Measurements from ENCODE around the gene ZBTB2. TPM values are rescaled to one million over a fixed set of nuclear protein-coding genes. Genes with fewer than 3 reads are reported as not detected.

The ZBTB2 gene
- polyA plus RNA-seq, 1 of the 3 experiments (the other 2 are of a cell fraction): 6.7 TPM

- ChIA-PET POLR2A (no interaction called here), CTCF (no interaction called here)
- H2AFZ ChIP-seq (ENCODE audit: low read depth): no peak overlapping the region
- no peak for TF ChIP-seq GATA2 (CRISPR knock-in tag; IDR thresholded peaks at IDR 0.05)
- no peak for TF ChIP-seq EZH2phosphoT487 (IDR thresholded peaks at IDR 0.05; ENCODE audit: borderline replicate concordance, low read depth)
- TF ChIP-seq IRF3 (IDR thresholded peaks at IDR 0.05; ENCODE audit: low read depth, low read length): no peak
- TF ChIP-seq CHD2 (IDR thresholded peaks at IDR 0.05; ENCODE audit: low read length, partially characterized antibody): no peak
- TF ChIP-seq SIN3A (IDR thresholded peaks at IDR 0.05; ENCODE audit: borderline replicate concordance, low read depth, low read length): no peak
- no peak overlapping the region for H3K9ac ChIP-seq
- no peak for DNase-seq
- H3K4me2 ChIP-seq: no peak overlapping the region
- no peak overlapping the region for H3K27ac ChIP-seq (ENCODE audit: low read depth in 2 of 2, low read length in 1 of 2)
- peaks cover 47 to 58% of the 10 kb centered on the region in 2 experiments for H3K36me3 ChIP-seq (replicated peaks in 1 of 2; ENCODE audit: control insufficient read depth in 1 of 2, insufficient read depth in 2 of 2, low read length in 1 of 2)
- no peak overlapping the region for H3K4me3 ChIP-seq (ENCODE audit: low read depth in 2 of 2, low read length in 1 of 2)
- peaks cover 41% of the 10 kb centered on the region for H3K79me2 ChIP-seq (ENCODE audit: insufficient read depth)
- H3K4me1 ChIP-seq (ENCODE audit: control insufficient read depth in 1 of 2, insufficient read depth in 2 of 2, low read depth in 1 of 2, low read length in 1 of 2): peaks cover 0 to 14% of the 10 kb centered on the region in 2 experiments; a peak in 2 of 4 replicates
- no peaks in the 10 kb centered on the region for H3K9me2 ChIP-seq
- WGBS (ENCODE audit: low lambda C conversion rate): 76% methylated on average over 4 of the region's 4 CpGs
- peaks cover 11% of the 10 kb centered on the region; the same call in 1 of the 2 replicates for H4K20me1 ChIP-seq (ENCODE audit: insufficient read depth)
- no peaks in the 10 kb centered on the region for H3K27me3 ChIP-seq (ENCODE audit: insufficient read depth)
- H3F3A ChIP-seq (replicated peaks; ENCODE audit: insufficient read depth): peaks cover 6% of the 10 kb centered on the region
- no peaks in the 10 kb centered on the region for H3K9me3 ChIP-seq
Observed at GRCh38 chr6:151432651-151433050, 41.3 kb upstream of the ZBTB2 start.

DNA sequence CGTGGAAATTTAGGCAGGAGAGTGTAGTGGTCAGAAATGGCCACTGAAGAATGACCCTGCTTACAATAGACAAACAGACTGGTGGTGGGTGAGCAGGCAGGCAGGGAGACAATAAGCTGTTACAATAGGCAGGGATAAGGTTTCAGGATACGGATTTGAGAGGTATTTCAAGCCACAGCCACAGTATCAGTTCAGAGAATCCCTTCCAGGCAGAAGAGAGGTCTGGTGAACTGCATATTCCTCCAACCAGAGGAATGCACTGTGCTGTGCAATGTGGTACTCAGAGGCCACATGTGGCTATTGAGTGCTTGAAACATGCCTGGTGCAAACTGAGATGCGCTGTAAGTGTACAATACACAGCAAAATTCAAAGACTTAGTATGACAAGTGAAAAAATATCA is 40.0 kb upstream of the ZBTB2 start:
- Histone ChIP-seq H3K4me2 (no peak overlapping the region), H3K27ac (ENCODE audit: low read depth in 2 of 2, low read length in 1 of 2) (no peak overlapping the region), H3K4me3 (ENCODE audit: low read depth in 2 of 2, low read length in 1 of 2) (no peak overlapping the region), H3F3A (replicated peaks; ENCODE audit: insufficient read depth) (peaks cover 3% of the 10 kb centered on the region), H3K4me1 (ENCODE audit: control insufficient read depth in 1 of 2, insufficient read depth in 2 of 2, low read depth in 1 of 2, low read length in 1 of 2) (peaks cover 0 to 1% of the 10 kb centered on the region in 2 experiments; a peak in 2 of 4 replicates), H2AFZ (ENCODE audit: low read depth) (no peak overlapping the region), H3K79me2 (ENCODE audit: insufficient read depth) (peaks cover 28% of the 10 kb centered on the region), H3K9me3 (no peaks in the 10 kb centered on the region), H3K36me3 (replicated peaks in 1 of 2; ENCODE audit: control insufficient read depth in 1 of 2, insufficient read depth in 2 of 2, low read length in 1 of 2) (peaks cover 47 to 60% of the 10 kb centered on the region in 2 experiments), H3K9me2 (no peaks in the 10 kb centered on the region), H3K9ac (no peak overlapping the region), H4K20me1 (ENCODE audit: insufficient read depth) (0 out of 2 replicates have a peak, but pooled peaks cover under 1% of the 10 kb centered on the region), H3K27me3 (ENCODE audit: insufficient read depth) (no peaks in the 10 kb centered on the region)
- POLR2A ChIA-PET: no interaction called here
- no peak for DNase-seq
- WGBS (ENCODE audit: low lambda C conversion rate): 96% methylated on average over 3 of the region's 3 CpGs
- no peak for TF ChIP-seq FOXM1 (IDR thresholded peaks at IDR 0.05; ENCODE audit: low read depth)
- no peak for TF ChIP-seq USF2 (IDR thresholded peaks at IDR 0.05; ENCODE audit: borderline replicate concordance, low read depth, low read length)
- TF ChIP-seq EP300 (IDR thresholded peaks at IDR 0.05; ENCODE audit: borderline replicate concordance in 1 of 2, low read depth in 1 of 2, low read length in 1 of 2): no peak
- TF ChIP-seq MXI1 (IDR thresholded peaks at IDR 0.05; ENCODE audit: low read depth, low read length): no peak
- TF ChIP-seq, protein P1, sequence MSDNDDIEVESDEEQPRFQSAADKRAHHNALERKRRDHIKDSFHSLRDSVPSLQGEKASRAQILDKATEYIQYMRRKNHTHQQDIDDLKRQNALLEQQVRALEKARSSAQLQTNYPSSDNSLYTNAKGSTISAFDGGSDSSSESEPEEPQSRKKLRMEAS (IDR thresholded peaks at IDR 0.05; ENCODE audit: low read depth): no peak
- no peak for TF ChIP-seq TEAD4 (IDR thresholded peaks at IDR 0.05; ENCODE audit: borderline replicate concordance, insufficient read depth)
- TF ChIP-seq CHD2 (IDR thresholded peaks at IDR 0.05; ENCODE audit: low read length, partially characterized antibody): no peak
- TF ChIP-seq, protein P2, sequence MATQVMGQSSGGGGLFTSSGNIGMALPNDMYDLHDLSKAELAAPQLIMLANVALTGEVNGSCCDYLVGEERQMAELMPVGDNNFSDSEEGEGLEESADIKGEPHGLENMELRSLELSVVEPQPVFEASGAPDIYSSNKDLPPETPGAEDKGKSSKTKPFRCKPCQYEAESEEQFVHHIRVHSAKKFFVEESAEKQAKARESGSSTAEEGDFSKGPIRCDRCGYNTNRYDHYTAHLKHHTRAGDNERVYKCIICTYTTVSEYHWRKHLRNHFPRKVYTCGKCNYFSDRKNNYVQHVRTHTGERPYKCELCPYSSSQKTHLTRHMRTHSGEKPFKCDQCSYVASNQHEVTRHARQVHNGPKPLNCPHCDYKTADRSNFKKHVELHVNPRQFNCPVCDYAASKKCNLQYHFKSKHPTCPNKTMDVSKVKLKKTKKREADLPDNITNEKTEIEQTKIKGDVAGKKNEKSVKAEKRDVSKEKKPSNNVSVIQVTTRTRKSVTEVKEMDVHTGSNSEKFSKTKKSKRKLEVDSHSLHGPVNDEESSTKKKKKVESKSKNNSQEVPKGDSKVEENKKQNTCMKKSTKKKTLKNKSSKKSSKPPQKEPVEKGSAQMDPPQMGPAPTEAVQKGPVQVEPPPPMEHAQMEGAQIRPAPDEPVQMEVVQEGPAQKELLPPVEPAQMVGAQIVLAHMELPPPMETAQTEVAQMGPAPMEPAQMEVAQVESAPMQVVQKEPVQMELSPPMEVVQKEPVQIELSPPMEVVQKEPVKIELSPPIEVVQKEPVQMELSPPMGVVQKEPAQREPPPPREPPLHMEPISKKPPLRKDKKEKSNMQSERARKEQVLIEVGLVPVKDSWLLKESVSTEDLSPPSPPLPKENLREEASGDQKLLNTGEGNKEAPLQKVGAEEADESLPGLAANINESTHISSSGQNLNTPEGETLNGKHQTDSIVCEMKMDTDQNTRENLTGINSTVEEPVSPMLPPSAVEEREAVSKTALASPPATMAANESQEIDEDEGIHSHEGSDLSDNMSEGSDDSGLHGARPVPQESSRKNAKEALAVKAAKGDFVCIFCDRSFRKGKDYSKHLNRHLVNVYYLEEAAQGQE (IDR thresholded peaks at IDR 0.05; ENCODE audit: low read depth, low read length): no peak
- no peak for TF ChIP-seq SIN3A (IDR thresholded peaks at IDR 0.05; ENCODE audit: borderline replicate concordance, low read depth, low read length)
- TF ChIP-seq SMC3 (IDR thresholded peaks at IDR 0.05; ENCODE audit: low read depth, low read length): no peak
- TF ChIP-seq RCOR1 (IDR thresholded peaks at IDR 0.05; ENCODE audit: low read length): no peak
- TF ChIP-seq, protein P3, sequence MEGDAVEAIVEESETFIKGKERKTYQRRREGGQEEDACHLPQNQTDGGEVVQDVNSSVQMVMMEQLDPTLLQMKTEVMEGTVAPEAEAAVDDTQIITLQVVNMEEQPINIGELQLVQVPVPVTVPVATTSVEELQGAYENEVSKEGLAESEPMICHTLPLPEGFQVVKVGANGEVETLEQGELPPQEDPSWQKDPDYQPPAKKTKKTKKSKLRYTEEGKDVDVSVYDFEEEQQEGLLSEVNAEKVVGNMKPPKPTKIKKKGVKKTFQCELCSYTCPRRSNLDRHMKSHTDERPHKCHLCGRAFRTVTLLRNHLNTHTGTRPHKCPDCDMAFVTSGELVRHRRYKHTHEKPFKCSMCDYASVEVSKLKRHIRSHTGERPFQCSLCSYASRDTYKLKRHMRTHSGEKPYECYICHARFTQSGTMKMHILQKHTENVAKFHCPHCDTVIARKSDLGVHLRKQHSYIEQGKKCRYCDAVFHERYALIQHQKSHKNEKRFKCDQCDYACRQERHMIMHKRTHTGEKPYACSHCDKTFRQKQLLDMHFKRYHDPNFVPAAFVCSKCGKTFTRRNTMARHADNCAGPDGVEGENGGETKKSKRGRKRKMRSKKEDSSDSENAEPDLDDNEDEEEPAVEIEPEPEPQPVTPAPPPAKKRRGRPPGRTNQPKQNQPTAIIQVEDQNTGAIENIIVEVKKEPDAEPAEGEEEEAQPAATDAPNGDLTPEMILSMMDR (IDR thresholded peaks at IDR 0.05): no peak
- no peak for TF ChIP-seq GABPA (IDR thresholded peaks at IDR 0.05; ENCODE audit: low read depth)
- CTCF ChIA-PET: interaction anchor here (1.3 kb wide), 1 partner anchor 10 kb away, joined by 5 read pairs; no protein-coding TSS in a partner anchor

Data from SK-N-SH (cell line).